A549 (cell line): ENCODE data around the gene SNX19. TPM values are rescaled to one million over a fixed set of nuclear protein-coding genes. Genes with fewer than 3 reads are reported as not detected.

Source experiments
- ATAC-seq, 2 experiments: fragments of 200-7000 bp in 1 of 2; fragments of >200 bp in 1 of 2; cut with Nextera tagmentation in 1 of 2; cut with Tn5 transposase in 1 of 2; 3 replicates each; pipeline versions ENCODE4 v1.8.0 to v1.9.1; 2018 to 2020; ENCODE audit warnings: mild to moderate bottlenecking in 1 of 2, moderate library complexity in 1 of 2
- CTCF ChIA-PET: fragments of 300-600 bp; sonication (Branson Sonifier 250); formaldehyde crosslinking; extraction: SDS; loops from one replicate; lab custom pipeline; 2021; ENCODE audit warnings: antibody characterized with exemption, inconsistent platforms; lab: Yijun Ruan, JAX
- POLR2A ChIA-PET: fragments of 350-600 bp; formaldehyde crosslinking; extraction: SDS; loops from one replicate; lab custom pipeline; 2021; ENCODE audit warnings: antibody characterized with exemption, inconsistent platforms; lab: Yijun Ruan, JAX
- DNase-seq, 2 experiments: peaks; one replicate each; pipeline versions ENCODE4 v3.0.0 to v3.0.0-alpha.2; 2011 to 2016; ENCODE audit warnings: low read depth in 1 of 2, low spot score in 1 of 2
- FAIRE-seq: peaks from 2 replicates; lab custom pipeline; 2011; peaks lifted over from hg19 to GRCh38; lab: Jason Lieb, UNC
- H3K27ac ChIP-seq, 2 experiments: fragments of >200 bp; sonication (Bioruptor Twin); formaldehyde crosslinking; 3 replicates each; pipeline ENCODE4 v1.5.1; 2016 to 2017
- H3K4me1 ChIP-seq: fragments of >200 bp; sonication (Bioruptor Twin); formaldehyde crosslinking; 3 replicates; pipeline ENCODE4 v1.6.1; 2016
- H3K4me2 ChIP-seq: fragments of >200 bp; sonication (Bioruptor Twin); formaldehyde crosslinking; 3 replicates; pipeline ENCODE4 v1.6.1; 2016
- H3K4me3 ChIP-seq: fragments of >200 bp; sonication (Bioruptor Twin); formaldehyde crosslinking; 3 replicates; pipeline ENCODE4 v1.5.1; 2016
- H3K9me3 ChIP-seq: fragments of >200 bp; sonication (Bioruptor Twin); formaldehyde crosslinking; 3 replicates; pipeline ENCODE4 v1.6.1; 2016
- CBX2 ChIP-seq: fragments of 200-600 bp; sonication (generic); IDR thresholded peaks from 2 replicates; pipeline ENCODE4 v1.6.1; 2016; ENCODE audit warnings: low read depth, mild to moderate bottlenecking, borderline replicate concordance
- CBX8 ChIP-seq: fragments of 200-600 bp; sonication (generic); IDR thresholded peaks from 2 replicates; pipeline ENCODE4 v1.6.1; 2016
- CEBPB ChIP-seq, 2 experiments: fragments of >200 bp in 1 of 2; sonication (Bioruptor Twin) in 1 of 2; formaldehyde crosslinking in 1 of 2; IDR thresholded peaks; 2 replicates each; pipeline ENCODE4 v1.6.1; 2012 to 2016
- EHF ChIP-seq: fragments of 250-450 bp; sonication (Bioruptor Pico); IDR thresholded peaks from 2 replicates; pipeline ENCODE4 v1.5.0; 2020; ENCODE audit warnings: mild to moderate bottlenecking
- FOXS1 ChIP-seq: fragments of 250-450 bp; sonication (Bioruptor Pico); IDR thresholded peaks from 2 replicates; pipeline ENCODE4 v1.5.0; 2020; ENCODE audit warnings: mild to moderate bottlenecking, moderate library complexity
- GATA3 ChIP-seq: IDR thresholded peaks from 2 replicates; pipeline ENCODE4 v1.6.1; 2012; ENCODE audit warnings: borderline replicate concordance
- HEYL ChIP-seq: fragments of 250-450 bp; sonication (Bioruptor Pico); IDR thresholded peaks from 2 replicates; pipeline ENCODE4 v1.8.0; 2021; ENCODE audit warnings: mild to moderate bottlenecking, moderate library complexity
- HOXA7 ChIP-seq: fragments of 250-450 bp; sonication (Bioruptor Pico); IDR thresholded peaks from 2 replicates; pipeline ENCODE4 v1.5.0; 2020; ENCODE audit warnings: mild to moderate bottlenecking, moderate library complexity
- HOXB13 ChIP-seq: fragments of 250-450 bp; sonication (Bioruptor Pico); IDR thresholded peaks from 2 replicates; pipeline ENCODE4 v1.5.0; 2020; ENCODE audit warnings: low read depth, mild to moderate bottlenecking, moderate library complexity
- JUN ChIP-seq, 2 experiments: fragments of >200 bp; sonication (Bioruptor Twin); formaldehyde crosslinking; IDR thresholded peaks; 2 replicates in 1 of 2; 3 replicates in 1 of 2; pipeline ENCODE4 v1.6.1; 2016 to 2017
- JUNB ChIP-seq: fragments of >200 bp; sonication (Bioruptor Twin); formaldehyde crosslinking; IDR thresholded peaks from 2 replicates; pipeline ENCODE4 v1.6.1; 2016
- KDM1A ChIP-seq: fragments of 200-600 bp; sonication (generic); IDR thresholded peaks from 2 replicates; pipeline ENCODE4 v1.6.1; 2016; ENCODE audit warnings: low read depth, mild to moderate bottlenecking
- MAFK ChIP-seq: fragments of 450-650 bp; IDR thresholded peaks from 2 replicates; pipeline ENCODE4 v1.6.1; 2014; ENCODE audit not compliant: partially characterized antibody
- MYC ChIP-seq: IDR thresholded peaks from 2 replicates; pipeline ENCODE4 v1.6.1; 2012; ENCODE audit warnings: mild to moderate bottlenecking, inconsistent platforms, low read length, improper control_type of control experiment, borderline replicate concordance
- NPAS2 ChIP-seq: fragments of 250-450 bp; sonication (Bioruptor Pico); IDR thresholded peaks from 2 replicates; pipeline ENCODE4 v1.8.0; 2022; ENCODE audit warnings: mild to moderate bottlenecking, moderate library complexity, borderline replicate concordance
- NR3C1 ChIP-seq: fragments of >200 bp; sonication (Bioruptor Twin); formaldehyde crosslinking; IDR thresholded peaks from 3 replicates; pipeline ENCODE4 v1.6.1; 2017
- PHF8 ChIP-seq: fragments of 200-600 bp; sonication (generic); IDR thresholded peaks from 2 replicates; pipeline ENCODE4 v1.6.1; 2016; ENCODE audit warnings: low read depth, mild to moderate bottlenecking, antibody characterized with exemption, moderate library complexity, borderline replicate concordance
- POLR2A ChIP-seq: IDR thresholded peaks from 2 replicates; pipeline ENCODE4 v1.6.1; 2012; ENCODE audit warnings: mild to moderate bottlenecking, low read length
- RAD21 ChIP-seq, 2 experiments: fragments of >200 bp in 1 of 2; sonication (Bioruptor Twin) in 1 of 2; formaldehyde crosslinking in 1 of 2; IDR thresholded peaks in 1 of 2; conservative IDR thresholded peaks in 1 of 2; 2 replicates in 1 of 2; 3 replicates in 1 of 2; pipeline ENCODE4 v1.6.1; 2012 to 2018; ENCODE audit warnings: inconsistent platforms in 1 of 2
- TFCP2L1 ChIP-seq: fragments of 250-450 bp; sonication (Bioruptor Pico); IDR thresholded peaks from 2 replicates; pipeline ENCODE4 v1.5.0; 2021; ENCODE audit warnings: mild to moderate bottlenecking
- ZFP36 ChIP-seq: fragments of 450-650 bp; IDR thresholded peaks from 2 replicates; pipeline ENCODE4 v1.6.1; 2014; ENCODE audit warnings: borderline replicate concordance; ENCODE audit not compliant: partially characterized antibody
- ZNF302 ChIP-seq: fragments of 250-450 bp; sonication (Bioruptor Pico); IDR thresholded peaks from 2 replicates; pipeline ENCODE4 v1.9.0; 2021; ENCODE audit warnings: inconsistent platforms, mild to moderate bottlenecking, moderate library complexity
- ZSCAN20 ChIP-seq: fragments of 250-450 bp; sonication (Bioruptor Pico); IDR thresholded peaks from 2 replicates; pipeline ENCODE4 v1.8.0; 2022; ENCODE audit warnings: mild to moderate bottlenecking, moderate library complexity
- WGBS: methylation state at CpG from one replicate; pipeline ENCODE4 v1.1.6; 2017; ENCODE audit errors: missing lambda C conversion rate; 5-methylcytosine and 5-hydroxymethylcytosine counted together
- polyA plus RNA-seq, 4 experiments: library from polyadenylated mRNA; depleted of rRNA in 3 of 4; stranded (reverse); fragments of >200 nt; fragmentation: RNase III in 1 of 4; extraction: RNeasy Plus Mini Kit Qiagen cat#74134 plus additional on column Dnase treatment in 1 of 4; gene quantifications; 2 replicates in 3 of 4; 3 replicates in 1 of 4; pipeline ENCODE4 v1.2.3, GENCODE V29; 2011 to 2017
- TF ChIP-seq, protein P1 (sequence below): fragments of 250-450 bp; sonication (Bioruptor Pico); IDR thresholded peaks from 2 replicates; pipeline ENCODE4 v1.5.0; 2021; ENCODE audit warnings: mild to moderate bottlenecking, moderate library complexity, borderline replicate concordance
- TF ChIP-seq, protein P2 (sequence below): fragments of 250-450 bp; sonication (Bioruptor Pico); IDR thresholded peaks from 2 replicates; pipeline ENCODE4 v1.5.0; 2020; ENCODE audit warnings: low read depth, mild to moderate bottlenecking, moderate library complexity
- TF ChIP-seq, protein P3 (sequence below): fragments of >200 bp; sonication (Bioruptor Twin); formaldehyde crosslinking; IDR thresholded peaks from 3 replicates; pipeline ENCODE4 v1.5.1; 2016
- TF ChIP-seq, protein P4 (sequence below): fragments of >200 bp; sonication (Bioruptor Twin); formaldehyde crosslinking; IDR thresholded peaks from 3 replicates; pipeline ENCODE4 v1.6.1; 2016

SNX19 gene
- polyA plus RNA-seq, 2 of the 4 experiments (the other 2 are of a cell fraction): 13.4 to 26.7 TPM

DNA sequence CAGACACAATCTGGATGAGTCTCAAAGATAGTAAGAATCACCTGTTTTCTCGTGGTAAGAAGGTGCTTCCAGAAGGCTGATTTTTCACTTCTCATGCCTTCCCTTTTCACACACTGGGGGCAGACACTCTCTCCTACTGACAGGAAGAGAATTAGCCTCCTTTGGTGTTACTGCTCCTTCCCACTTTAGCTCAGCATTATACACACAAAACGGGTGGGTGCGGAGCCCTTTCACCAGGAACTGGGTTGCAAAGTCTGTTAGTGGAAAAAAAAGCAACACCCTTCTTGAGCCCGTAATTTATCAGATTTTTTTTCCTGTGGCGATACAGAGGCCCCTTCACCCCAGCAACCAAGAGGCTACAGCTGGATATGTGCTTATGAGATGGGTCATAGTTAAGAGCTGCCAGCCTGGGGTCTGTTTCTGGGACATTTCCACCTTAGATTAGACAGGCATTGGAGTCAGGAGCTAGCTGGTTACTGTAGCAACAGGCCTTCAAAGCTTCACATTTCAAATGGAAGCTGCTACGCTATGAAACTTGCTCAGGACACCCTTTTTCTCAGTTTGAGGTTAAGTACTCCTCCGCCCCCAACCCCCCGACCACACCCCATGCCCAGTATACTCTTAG is 48.1 kb downstream of the SNX19 start:
- FAIRE-seq (no peak), ATAC-seq (no peak), DNase-seq (no peak)
- Histone ChIP-seq H3K4me1 (no peaks in the 10 kb centered on the region), H3K27ac (no peak overlapping the region), H3K4me3 (no peak overlapping the region), H3K9me3 (no peaks in the 10 kb centered on the region), H3K4me2 (no peak overlapping the region)
- ChIA-PET CTCF (interaction anchor here (29.8 kb wide), 1 partner anchor 432 kb away, joined by 732 read pairs; the partner anchor contains the start of genes ADAMTS15 and ADAMTS8), POLR2A (no interaction called here)
- no peak for TF ChIP-seq HOXA7 (CRISPR knock-in tag)
- no peak for TF ChIP-seq POLR2A
- TF ChIP-seq, protein P1, sequence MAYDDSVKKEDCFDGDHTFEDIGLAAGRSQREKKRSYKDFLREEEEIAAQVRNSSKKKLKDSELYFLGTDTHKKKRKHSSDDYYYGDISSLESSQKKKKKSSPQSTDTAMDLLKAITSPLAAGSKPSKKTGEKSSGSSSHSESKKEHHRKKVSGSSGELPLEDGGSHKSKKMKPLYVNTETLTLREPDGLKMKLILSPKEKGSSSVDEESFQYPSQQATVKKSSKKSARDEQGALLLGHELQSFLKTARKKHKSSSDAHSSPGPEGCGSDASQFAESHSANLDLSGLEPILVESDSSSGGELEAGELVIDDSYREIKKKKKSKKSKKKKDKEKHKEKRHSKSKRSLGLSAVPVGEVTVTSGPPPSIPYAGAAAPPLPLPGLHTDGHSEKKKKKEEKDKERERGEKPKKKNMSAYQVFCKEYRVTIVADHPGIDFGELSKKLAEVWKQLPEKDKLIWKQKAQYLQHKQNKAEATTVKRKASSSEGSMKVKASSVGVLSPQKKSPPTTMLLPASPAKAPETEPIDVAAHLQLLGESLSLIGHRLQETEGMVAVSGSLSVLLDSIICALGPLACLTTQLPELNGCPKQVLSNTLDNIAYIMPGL (CRISPR knock-in tag): no peak
- TF ChIP-seq PHF8: no peak
- no peak for TF ChIP-seq ZFP36
- TF ChIP-seq FOXS1 (CRISPR knock-in tag): no peak
- TF ChIP-seq HEYL (CRISPR knock-in tag): no peak
- TF ChIP-seq ZSCAN20 (CRISPR knock-in tag): no peak
- TF ChIP-seq CBX8: no peak
- TF ChIP-seq, protein P2, sequence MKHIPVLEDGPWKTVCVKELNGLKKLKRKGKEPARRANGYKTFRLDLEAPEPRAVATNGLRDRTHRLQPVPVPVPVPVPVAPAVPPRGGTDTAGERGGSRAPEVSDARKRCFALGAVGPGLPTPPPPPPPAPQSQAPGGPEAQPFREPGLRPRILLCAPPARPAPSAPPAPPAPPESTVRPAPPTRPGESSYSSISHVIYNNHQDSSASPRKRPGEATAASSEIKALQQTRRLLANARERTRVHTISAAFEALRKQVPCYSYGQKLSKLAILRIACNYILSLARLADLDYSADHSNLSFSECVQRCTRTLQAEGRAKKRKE (CRISPR knock-in tag): no peak
- TF ChIP-seq NPAS2 (CRISPR knock-in tag): no peak
- no peak for TF ChIP-seq KDM1A
- TF ChIP-seq MAFK: no peak
- TF ChIP-seq, protein P3, sequence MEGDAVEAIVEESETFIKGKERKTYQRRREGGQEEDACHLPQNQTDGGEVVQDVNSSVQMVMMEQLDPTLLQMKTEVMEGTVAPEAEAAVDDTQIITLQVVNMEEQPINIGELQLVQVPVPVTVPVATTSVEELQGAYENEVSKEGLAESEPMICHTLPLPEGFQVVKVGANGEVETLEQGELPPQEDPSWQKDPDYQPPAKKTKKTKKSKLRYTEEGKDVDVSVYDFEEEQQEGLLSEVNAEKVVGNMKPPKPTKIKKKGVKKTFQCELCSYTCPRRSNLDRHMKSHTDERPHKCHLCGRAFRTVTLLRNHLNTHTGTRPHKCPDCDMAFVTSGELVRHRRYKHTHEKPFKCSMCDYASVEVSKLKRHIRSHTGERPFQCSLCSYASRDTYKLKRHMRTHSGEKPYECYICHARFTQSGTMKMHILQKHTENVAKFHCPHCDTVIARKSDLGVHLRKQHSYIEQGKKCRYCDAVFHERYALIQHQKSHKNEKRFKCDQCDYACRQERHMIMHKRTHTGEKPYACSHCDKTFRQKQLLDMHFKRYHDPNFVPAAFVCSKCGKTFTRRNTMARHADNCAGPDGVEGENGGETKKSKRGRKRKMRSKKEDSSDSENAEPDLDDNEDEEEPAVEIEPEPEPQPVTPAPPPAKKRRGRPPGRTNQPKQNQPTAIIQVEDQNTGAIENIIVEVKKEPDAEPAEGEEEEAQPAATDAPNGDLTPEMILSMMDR: no peak
- TF ChIP-seq, protein P4, sequence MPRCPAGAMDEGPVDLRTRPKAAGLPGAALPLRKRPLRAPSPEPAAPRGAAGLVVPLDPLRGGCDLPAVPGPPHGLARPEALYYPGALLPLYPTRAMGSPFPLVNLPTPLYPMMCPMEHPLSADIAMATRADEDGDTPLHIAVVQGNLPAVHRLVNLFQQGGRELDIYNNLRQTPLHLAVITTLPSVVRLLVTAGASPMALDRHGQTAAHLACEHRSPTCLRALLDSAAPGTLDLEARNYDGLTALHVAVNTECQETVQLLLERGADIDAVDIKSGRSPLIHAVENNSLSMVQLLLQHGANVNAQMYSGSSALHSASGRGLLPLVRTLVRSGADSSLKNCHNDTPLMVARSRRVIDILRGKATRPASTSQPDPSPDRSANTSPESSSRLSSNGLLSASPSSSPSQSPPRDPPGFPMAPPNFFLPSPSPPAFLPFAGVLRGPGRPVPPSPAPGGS: no peak
- no peak for TF ChIP-seq ZNF302 (CRISPR knock-in tag)
- no peak for TF ChIP-seq GATA3
- WGBS: 95% methylated on average over 7 of the region's 8 CpGs

DNA sequence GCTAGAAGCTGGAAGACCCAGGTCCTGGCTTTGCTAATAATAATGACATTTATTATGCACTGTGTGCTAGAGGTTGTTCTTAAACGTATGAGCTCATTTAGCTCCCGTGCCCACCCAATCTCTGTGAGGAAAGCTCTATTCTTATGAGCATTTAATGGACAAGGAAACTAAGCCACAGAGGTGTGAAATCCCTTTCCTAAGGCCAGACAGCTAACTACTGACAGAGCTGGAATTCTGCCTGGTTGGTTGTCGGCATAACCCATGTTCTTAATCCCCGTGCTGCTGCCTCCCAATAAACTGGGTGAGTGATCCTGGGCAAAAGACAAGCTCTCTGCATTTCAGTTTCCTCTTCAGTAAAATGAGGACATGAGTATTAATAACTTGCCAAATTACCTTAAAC is 49.4 kb downstream of the SNX19 start:
- Histone ChIP-seq H3K4me1 (0 out of 3 replicates have a peak, but pooled peaks cover under 1% of the 10 kb centered on the region), H3K4me3 (no peak overlapping the region), H3K27ac (no peak overlapping the region), H3K9me3 (no peaks in the 10 kb centered on the region), H3K4me2 (no peak overlapping the region)
- WGBS: 94% methylated on average over 4 of the region's 4 CpGs
- no peak for DNase-seq
- ChIA-PET POLR2A (no interaction called here), CTCF (interaction anchor here (0.8 to 29.8 kb wide), 2 partner anchors 9 to 431 kb away, joined by 3 to 732 read pairs; partner anchors contain the start of genes ADAMTS15 and ADAMTS8)
- FAIRE-seq: no peak
- no peak for ATAC-seq
- no peak for TF ChIP-seq CBX2
- TF ChIP-seq JUNB: no peak
- no peak for TF ChIP-seq JUN (IDR thresholded peaks at IDR 0.05)
- no peak for TF ChIP-seq MYC
- TF ChIP-seq EHF (CRISPR knock-in tag): no peak
- no peak for TF ChIP-seq RAD21 (conservative IDR thresholded peaks at IDR 0.05 in 1 of 2, IDR thresholded peaks at IDR 0.05 in 1 of 2)
- no peak for TF ChIP-seq NR3C1
- TF ChIP-seq POLR2A: no peak
- TF ChIP-seq KDM1A: no peak
- no peak for TF ChIP-seq GATA3
- no peak for TF ChIP-seq TFCP2L1 (CRISPR knock-in tag)
- TF ChIP-seq HOXB13 (CRISPR knock-in tag): no peak
- no peak for TF ChIP-seq CEBPB (IDR thresholded peaks at IDR 0.05)
- TF ChIP-seq, protein P1 (CRISPR knock-in tag): no peak
- no peak for TF ChIP-seq MAFK
- TF ChIP-seq, protein P3: no peak
